Stimulated activated naive CD4-positive, alpha-beta T cell (primary cell): ENCODE measurements around the gene SYDE1.
"Not testable (repeated sequence)": the region's sequence is repeated elsewhere in the genome, so short reads cannot be mapped to it uniquely, and the experiment has no call there.

Experiments
- DNase-seq, 6 experiments: peaks; one replicate each; lab custom pipeline; 2025; lab: John Stamatoyannopoulos, UW

SYDE1 gene, protein sequence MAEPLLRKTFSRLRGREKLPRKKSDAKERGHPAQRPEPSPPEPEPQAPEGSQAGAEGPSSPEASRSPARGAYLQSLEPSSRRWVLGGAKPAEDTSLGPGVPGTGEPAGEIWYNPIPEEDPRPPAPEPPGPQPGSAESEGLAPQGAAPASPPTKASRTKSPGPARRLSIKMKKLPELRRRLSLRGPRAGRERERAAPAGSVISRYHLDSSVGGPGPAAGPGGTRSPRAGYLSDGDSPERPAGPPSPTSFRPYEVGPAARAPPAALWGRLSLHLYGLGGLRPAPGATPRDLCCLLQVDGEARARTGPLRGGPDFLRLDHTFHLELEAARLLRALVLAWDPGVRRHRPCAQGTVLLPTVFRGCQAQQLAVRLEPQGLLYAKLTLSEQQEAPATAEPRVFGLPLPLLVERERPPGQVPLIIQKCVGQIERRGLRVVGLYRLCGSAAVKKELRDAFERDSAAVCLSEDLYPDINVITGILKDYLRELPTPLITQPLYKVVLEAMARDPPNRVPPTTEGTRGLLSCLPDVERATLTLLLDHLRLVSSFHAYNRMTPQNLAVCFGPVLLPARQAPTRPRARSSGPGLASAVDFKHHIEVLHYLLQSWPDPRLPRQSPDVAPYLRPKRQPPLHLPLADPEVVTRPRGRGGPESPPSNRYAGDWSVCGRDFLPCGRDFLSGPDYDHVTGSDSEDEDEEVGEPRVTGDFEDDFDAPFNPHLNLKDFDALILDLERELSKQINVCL

DNA sequence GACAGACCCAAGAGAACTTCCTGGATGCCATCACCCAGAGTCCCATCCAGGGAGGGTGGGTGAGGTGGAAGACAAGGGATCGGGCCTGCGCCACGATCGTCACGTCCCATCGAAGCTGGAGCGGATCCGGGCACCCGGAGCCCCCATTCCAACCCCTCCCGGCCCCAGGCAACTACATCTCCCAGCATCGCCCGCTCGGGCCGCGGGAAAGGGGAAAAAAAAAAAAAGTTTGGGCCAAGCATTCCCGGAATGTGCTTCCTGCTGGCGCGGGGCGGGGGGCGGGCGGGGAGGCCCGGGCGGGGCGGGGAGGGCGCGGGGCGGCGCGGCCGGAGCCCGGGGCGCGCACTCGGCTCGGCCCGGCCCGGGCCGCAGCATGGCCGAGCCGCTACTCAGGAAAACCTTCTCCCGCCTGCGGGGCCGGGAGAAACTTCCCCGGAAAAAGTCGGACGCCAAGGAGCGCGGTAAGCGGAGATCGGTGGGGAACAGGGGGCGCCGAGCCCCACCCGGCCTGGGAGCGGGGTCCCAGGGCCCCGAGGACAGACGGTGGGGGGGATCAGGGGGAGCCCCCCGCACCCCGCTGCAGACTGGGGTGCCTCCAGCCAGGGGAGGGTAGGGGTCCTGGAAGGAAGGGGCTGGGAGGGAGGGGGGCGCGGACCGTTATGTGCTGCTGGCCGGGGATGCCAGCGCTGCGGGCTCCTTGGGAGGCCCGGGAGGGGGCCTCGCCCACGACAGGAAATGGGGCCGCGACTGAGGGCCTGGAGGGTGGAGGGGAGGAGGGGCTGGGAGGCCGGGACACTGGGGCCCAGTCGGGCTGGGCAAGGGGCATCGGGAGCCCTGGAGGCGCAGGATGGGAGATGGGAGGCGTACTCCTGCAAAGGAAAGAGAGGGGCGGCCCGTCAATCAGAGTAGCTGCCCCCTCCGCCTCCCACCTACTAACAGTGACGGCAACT is at the start of gene SYDE1:
TSS of gene SYDE1 (plus strand) at position 341 of the 950 bp plus-strand sequence. CDS start at position 374, 33 bp downstream.
- DNase-seq, result peak in 1 of 6 experiments; percentile 6

DNA sequence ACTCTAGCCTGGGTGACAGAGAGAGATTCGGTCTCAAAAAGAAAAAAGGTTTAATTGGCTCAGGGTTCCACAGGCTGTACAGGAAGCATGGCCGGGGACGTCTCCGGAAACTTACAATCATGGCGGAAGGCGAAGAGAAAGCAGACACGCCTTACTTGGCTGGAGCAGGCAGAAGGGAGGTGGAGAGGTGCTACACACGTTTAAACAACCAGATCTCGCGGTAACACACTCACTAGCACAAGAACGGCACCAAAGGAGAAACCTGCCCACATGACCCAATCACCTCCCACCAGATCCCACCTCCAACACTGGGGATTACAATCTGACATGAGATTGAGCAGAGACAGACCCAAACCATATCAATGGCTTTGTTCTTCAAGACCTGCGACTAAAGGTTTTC is 45.2 kb upstream of the SYDE1 start:
- DNase-seq, result no peak

DNA sequence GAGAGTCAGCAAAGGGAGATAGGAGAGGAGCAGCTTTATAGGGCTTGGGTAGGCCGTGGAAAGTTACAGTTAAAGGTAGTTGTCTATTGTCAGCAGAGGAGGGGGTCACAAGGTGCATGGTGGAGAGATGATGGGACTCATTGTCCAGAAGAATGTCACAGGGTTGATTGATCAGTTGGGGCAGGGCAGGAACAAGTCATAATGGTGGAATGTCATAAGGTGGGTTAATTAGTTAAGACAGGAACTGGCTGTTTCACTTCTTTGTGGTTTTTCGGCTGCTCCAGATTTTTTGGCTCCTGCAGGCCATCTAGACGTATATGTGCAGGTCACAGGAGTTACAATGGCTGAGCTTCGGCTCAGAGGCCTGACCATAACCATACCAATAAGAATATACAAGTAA is 36.8 kb upstream of the SYDE1 start:
- DNase-seq, result not testable (repeated sequence)

DNA sequence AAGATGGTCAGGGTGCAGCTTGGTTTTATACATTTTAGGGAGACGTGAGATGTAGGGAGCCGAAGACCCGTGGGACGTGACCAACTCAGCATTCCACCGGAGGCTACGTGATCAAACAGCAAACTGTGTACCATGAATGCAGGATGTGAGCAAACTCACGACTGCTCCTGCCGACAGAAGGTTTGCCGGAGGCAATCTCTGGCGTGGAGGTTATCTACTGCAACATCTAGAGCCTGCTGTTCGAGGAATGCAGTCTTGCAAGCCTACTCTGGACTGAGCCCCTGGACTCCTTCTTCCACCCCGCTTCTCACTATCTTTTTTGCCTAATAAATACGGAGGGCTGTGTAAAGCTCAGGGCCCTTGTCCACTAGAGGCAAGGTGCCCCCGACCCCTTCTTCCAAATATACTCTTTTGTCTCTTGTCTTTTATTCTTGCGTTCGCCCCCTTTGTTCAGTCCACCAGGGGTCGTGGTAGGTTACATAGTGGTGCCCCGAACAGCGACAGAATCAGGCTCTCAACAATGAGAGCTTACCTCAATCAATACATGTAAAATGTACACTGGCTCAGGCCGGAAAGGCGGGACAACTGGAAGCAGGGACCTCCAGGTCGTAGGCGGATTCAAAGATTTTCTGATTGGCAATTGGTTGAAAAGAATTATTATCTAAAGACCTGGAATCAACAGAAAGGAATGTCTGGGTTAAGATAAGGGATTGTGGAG is 34.1 kb upstream of the SYDE1 start:
- DNase-seq, result no peak

DNA sequence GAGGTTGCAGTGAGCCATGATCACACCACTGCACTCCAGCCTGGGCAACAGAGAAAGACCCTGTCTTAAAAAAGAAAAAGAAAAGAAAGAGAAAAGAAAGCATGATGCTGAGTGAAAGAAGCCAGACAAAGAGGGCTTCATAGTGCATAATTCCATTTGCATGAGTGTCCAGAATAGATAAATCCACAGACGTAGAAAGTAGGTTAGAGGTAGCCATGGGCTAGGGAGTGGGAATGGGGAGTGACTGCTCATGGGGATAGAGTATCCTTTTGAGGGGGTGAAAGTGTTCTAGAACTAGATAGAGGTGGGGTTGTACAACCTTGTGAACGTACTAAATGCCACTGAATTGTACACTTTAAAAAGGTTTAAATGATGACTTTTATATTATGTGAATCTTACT is 32.8 kb upstream of the SYDE1 start:
- DNase-seq, result no peak

DNA sequence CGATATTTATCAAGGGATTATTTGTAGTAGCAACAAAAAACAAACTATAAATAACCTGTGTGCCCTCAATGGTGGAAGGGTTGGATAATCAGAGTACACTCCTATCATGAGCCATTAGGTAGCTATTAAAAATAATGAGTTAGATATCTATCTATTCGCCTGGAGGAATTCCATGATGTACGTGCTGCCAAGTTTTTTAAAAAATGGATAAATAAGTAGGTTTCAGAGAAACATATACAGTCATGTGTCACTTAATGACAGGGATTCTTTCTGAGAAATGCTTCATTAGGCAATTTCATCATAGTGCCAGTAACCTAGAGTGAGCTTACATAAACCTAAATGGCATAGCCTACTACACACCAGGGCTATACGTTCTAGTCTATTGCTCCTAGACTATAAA is 31.4 kb upstream of the SYDE1 start:
- no peak for DNase-seq

DNA sequence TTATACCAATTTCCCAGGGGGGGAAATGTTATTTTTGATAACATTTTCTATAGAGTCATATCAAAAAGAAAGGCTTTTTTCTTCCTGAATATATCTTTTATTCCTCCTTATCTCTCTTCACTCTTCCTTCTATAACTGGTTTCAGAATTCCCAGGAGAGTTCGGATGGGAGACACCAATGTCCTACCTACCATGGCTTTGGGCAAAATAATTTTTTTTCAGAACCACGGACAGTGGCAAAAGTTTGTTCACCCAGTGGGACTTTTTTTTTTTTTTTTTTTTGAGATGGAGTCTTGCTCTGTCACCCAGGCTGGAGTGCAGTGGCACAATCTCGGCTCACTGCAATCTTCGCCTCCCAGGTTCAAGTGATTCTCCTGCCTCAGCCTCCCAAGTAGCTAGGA is 27.2 kb upstream of the SYDE1 start:
- not testable (repeated sequence) for DNase-seq

DNA sequence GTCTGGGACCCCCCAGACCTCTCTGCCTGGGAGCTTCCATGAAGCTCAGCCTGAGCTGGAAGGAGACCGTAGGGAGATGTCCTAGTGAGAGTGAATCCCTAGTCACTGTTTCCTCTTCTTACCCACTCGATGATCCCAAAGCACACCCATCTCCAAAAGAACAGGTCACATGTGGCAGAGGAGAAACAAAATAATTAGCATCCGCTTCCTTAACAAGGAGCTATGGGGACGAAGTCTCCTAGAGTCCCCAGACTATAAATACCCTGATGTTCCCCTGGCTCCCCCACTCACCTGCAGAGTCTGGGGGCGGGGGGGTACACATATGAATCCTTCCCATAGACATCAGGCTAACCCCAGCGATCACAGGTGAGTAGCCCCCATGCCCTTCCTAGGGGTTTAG is 25.3 kb upstream of the SYDE1 start, which contains the start of gene OR1I1:
TSS of gene OR1I1 (plus strand) at position 301 of the 400 bp plus-strand sequence. CDS start 4,855 bp downstream, outside the sequence.
- no peak for DNase-seq

DNA sequence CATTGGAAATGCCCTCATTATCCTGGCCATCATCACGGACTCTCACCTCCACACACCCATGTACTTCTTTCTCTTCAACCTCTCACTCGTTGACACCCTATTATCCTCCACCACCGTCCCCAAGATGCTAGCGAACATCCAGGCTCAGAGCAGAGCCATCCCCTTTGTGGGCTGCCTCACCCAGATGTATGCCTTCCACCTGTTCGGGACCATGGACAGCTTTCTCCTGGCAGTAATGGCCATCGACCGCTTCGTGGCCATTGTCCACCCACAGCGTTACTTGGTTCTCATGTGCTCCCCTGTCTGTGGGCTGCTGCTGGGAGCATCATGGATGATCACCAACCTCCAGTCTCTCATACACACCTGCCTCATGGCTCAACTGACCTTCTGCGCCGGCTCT is 20.0 kb upstream of the SYDE1 start:
- no peak for DNase-seq

DNA sequence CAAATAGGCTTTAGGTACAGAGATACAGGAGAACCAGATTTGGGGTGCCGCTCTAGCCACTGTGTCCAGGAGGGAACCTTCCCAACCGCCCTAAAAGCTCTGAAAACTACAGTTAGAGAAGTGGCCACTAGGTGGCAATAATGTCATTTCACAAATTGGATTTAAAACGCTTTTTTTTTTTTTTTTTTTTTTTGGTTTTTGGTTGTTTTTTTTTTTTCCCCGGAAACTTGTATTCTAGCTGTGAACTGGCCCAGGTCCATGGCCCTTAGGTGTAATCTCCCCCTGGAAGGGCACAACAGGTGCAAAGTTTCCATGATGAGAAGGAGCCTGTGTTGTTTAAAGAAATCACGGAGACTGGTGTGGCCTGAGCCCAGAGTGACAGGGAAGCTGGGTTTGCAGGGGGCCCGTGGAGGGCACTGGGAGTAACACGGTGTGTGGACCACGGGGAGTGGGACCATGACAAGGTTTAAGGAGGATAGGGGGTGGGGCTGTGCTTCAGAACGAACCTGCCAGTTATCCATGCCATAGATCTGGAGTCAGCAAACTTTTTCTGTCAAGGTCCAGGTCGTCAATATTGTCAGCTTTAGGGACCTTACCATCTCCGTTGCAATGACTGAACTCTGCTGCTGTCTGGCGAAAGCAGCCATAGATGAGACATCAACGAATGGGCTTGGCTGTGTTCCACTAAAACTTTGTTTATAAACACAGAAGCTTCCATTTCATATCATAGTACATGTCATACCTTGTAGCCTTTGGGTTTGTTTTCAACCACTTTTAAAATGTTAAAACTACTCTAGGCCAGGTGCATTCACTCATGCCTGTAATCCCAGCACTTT is 15.1 kb upstream of the SYDE1 start:
- DNase-seq, result peak; percentile 9 to 76 (median 46)

DNA sequence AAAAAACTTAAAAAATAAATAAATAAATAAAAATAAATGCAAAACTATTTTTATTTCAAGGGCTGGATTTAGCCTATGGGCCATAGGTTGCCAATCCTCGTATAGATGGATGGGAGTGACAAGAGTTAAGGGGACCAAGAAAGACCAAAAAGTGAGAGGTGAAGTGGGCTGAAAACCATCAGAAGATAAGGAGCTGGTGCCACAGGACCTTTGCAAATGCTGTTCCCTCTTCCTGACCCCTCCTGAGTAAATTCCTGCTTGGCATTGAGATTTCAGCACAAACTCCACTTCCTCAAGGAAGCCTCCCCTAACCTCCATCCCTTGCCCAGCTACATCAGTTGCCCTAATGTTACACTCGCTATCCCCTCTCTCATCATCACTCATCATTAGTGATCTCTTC is 14.2 kb upstream of the SYDE1 start:
- DNase-seq, result no peak

DNA sequence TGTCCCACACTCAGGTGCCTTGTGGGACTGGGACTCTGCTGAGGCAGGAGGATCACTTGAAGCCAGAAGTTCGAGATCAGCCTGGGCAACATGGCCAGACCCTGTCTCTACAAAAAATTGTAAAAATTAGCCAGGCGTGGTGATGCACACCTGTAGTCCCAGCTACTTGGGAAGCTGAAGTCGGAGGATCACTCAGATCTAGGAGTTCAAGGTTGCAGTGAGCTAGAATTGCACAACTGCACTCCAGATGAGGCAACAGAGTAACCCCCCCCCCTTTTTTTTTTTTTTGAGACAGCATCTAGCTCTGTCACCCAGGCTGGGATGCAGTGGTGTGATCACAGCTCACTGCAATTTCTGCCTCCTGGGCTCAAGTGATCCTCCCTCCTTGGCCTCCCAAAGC is 11.0 kb upstream of the SYDE1 start:
- DNase-seq, result no peak

DNA sequence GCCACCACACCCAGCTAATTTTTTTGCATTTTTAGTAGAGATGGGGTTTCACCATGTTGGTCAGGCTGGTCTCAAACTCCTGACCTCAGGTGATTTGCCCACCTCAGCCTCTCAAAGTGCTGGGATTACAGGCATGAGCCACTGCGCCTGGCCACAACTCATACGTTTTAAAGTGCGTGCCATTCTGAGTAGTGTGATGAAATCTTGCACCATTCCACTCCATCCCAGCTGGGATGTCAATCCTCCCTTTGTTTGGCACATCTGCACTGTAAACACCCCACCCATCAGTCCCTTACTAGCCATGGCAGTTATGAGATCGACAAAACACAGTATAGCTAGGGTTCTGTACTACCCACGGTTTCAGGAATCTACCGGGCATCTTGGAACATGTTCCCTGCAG is 9.2 kb upstream of the SYDE1 start:
- not testable (repeated sequence) for DNase-seq

DNA sequence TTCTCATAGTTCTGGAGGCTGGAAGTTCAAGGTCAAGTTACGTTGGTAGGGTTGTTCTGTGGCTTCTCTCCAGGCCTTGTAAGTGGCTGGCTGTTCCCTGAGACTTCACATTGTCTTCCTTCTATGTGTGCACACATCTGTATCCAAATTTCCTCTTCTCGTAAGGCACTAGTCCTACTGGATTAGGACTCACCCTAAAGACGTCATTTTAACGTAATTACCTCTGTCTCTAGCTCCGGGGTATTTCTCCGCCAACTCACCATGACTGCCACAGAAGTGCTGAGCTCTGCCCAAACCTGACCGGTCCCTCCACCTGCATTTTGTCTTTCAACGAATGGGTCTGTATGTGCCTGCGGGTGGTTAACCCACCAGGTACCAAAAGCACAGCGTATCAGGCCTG is 8.7 kb upstream of the SYDE1 start:
- no peak for DNase-seq

DNA sequence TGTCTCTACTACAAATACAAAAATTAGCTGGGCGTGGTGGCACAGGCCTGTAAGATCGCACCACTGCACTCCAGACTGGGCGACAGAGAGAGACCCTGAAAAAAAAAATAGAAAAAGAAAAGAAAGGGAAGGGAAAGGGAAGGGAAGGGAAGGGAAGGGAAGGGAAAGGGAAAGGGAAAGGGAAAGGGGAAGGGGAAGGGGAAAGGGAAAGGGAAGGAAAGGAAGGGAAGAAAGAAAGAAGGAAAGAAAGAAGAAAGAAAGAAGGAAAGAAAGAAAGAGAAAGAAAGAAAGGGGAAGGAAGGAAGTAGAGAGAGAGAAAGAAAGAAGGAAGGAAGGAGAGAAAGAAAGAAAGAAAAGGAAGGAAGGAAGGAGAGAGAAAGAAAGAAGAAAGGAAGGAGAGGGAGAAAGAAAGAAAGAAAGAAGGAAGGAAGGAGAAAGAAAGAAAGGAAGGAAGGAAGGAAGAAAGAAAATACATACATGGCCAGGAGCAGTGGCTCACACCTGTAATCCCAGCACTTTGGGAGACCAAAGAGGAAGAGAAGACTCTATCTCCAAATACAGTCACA is 8.1 kb upstream of the SYDE1 start:
- no peak for DNase-seq

DNA sequence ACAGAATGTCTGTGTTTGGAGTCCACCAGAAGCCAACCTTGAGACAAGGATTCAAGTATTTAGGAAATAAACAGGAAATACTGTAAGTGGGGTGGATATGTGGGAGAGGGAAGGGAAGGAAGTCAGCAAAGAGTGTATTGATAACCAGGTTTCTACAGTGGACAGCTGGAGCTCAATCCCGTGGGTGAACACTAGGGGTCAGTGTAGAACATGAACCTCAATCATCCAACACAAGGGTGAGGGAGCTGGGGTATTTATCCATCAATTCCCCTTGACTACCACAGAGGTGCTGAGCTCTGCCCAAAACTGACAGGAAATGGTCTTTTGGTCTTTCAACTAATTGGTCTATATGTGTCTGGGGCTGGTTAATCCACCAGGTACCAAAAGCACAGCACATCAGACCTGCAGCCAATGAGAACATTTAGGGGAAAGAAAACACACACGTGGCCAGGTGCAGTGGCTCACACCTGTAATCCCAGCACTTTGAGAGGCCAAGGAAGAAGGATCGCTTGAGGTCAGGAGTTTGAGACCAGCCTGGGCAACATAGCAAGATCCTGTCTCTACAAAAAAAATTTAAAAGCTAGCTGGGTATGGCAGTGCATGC is 5.6 kb upstream of the SYDE1 start:
- peak; percentile 3 to 50 (median 25) for DNase-seq

DNA sequence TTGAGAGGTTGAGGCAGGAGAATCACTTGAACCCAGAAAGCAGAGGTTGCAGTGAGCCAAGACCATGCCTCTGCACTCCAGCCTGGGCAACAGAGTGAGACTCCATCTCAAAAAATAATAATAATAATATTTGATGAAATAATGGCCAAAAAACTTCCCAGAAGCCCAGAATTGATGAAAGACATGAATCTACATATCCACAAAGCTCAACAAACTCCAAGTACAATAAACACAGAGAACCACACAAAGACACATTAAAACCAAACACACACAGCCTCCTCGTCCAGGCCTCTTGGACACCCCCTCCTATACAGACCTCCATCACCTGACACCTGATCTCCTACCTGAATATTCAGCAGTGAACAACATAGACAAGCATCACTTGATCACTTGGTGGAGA is 3.2 kb upstream of the SYDE1 start:
- no peak for DNase-seq

DNA sequence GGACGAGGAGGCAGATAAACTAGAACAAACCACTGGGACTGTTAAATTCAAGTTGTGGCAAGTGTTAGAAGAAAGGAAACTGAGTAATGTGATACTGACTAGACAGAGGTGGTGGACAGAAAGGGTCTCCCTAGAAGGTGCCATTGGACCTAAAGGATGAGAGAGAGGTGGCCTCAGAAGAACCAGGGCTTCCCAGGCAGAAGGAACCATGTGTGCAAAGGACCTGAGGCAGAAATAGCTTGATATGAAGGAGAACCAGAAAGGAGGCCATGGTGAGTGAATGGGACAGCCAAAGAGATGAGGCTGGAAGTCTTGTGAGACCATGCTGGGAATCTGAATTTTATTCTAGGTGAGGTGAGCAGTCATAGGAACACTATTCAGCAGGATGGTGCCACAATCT is 2.8 kb upstream of the SYDE1 start:
- no peak for DNase-seq

DNA sequence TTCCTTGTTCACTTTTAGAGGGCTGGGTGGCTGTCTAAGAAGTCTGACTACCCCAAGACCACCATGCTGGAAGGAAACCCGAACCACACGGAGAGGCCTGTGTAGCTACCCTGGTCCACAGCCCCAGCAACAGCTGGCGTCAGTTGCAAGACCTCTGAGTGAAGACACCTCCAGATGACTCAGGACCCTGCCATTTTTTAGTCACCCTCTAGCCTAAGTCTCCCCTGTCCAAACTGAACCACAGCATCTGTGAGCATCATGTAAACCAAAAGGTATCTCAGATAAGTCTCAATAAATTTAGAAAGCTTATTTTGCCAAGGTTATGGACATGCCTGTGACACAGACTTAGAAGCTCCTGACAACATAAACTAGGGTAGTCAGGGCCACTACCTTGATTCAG is 2.2 kb upstream of the SYDE1 start:
- no peak for DNase-seq
